Activated effector memory CD4-positive, alpha-beta T cell treated with Interleukin-2 at 50 U/mL for 16 hours (primary cell): ENCODE measurements around the gene GCAT.
A peak's percentile ranks its signal among the peaks of the same experiment; 100 is the strongest.

Source experiments
- DNase-seq: peaks from one replicate; pipeline ENCODE4 v3.0.0-alpha.2; 2020

GCAT gene

DNA sequence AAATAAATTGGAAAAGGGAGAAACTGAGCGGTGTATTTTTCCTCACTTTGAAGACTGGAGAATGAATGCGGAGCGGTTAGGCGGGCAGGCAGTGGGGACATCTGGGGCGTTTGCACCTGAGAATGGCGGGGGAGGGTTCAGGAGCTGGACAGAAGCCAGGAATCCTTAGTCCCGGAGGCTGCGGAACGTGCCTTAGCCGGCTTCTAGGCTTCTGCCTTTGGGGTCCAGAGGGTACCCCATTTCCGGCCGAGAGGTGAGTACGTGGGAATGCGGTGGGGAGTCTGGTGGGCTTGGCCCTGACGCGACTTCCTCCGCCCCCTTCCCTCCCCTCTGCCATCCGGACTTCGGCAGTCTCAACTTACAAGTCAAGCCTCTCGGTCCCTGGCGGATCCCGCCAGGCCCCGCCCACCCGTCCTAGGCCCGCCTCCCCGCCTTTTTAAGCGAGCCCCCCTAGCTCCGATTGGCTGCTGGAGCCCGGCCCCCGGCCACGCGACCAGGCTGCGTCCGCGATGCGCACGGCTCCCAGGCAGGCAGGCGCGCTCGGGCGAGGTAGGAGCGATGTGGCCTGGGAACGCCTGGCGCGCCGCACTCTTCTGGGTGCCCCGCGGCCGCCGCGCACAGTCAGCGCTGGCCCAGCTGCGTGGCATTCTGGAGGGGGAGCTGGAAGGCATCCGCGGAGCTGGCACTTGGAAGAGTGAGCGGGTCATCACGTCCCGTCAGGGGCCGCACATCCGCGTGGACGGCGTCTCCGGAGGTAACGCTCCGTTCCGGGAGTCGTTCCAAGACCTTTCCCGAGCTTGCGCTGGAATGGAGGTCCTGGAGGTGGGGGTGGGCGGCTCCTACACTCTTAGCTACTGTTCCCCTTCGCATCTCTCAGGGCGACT is at the start of gene GCAT:
TSS of gene GCAT (plus strand) at position 525 of the 884 bp plus-strand sequence. CDS start at position 559, 34 bp downstream.
- DNase-seq, result peak; percentile 78

DNA sequence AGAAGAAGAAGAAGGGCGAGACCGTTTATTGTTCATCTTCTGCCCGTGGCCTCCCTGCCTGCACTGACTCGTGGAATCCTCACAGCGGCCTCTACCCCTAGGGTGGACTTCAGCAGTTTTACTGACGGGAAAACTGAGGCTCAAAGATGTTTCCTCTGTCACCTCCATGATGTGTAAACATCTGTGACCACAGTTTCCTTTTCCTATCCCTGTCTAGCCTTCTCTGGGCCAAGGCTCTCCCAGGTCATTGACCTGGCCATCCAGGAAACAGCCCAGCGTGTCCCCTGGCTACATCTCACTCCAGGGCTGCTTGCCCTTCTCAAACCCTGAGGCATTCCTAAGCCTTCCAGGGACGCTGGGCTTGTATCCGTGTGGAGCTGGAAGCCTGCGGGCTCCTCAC is 49.0 kb upstream of the GCAT start:
- DNase-seq, result no peak

DNA sequence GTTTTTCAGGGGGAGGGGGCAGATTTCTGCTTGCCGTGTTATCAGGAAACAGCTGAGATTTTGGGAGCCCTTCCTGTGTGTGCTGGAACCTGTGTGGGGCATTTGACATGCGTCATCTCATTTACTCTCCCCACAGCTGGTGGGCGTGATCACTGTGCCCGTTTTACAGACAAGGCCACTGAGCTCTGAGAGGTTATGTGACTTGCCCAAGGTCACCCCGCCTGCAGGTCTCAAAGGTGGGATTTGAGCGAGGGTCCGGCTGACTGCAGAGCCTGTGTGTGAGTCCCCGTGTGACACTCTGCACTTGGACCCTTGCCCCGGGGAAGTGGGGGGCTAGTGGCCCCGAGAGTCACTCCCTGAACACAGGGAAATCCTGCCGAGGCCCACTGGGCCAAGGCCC is 48.5 kb upstream of the GCAT start:
- DNase-seq, result no peak

DNA sequence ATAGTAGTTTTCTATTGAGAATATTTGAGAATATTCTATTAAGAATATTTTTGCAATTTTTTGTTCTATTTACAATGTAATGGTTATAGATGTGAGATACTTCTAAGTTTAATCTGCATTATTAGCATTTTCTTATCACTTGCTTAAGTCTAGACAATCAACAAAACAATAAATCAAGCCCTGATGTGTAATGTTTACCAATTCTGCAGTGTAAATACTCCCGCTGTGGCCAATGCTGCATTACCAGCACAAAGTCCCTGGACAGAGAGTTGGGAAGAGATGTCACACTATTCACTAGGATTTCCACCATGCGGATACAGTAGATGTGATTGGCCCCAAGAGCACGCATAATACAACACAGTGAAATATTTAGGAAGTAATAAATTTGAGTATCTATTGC is 47.6 kb upstream of the GCAT start:
- no peak for DNase-seq

DNA sequence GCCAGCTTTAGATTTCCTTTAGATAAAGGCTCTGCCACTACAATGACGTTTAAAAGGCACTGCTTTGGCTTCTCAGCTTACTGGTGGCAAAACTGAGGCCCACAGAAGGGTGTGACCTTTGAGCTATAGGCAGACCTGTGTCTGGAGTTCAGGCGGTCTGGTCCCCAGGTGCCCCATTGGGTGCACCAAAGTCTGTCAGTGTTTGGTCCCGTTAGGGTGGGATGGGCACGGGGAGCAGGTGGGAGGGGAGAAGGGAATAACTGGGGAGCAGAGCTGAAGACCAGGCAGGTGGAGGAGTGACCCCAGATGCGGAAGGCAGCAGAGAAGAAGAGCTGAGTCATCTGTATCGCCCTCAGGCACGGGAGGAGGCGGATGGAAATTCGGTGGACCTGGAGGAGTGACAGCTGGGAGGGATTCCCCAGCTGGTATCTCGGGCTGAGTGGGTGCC is 45.3 kb upstream of the GCAT start:
- DNase-seq, result no peak

DNA sequence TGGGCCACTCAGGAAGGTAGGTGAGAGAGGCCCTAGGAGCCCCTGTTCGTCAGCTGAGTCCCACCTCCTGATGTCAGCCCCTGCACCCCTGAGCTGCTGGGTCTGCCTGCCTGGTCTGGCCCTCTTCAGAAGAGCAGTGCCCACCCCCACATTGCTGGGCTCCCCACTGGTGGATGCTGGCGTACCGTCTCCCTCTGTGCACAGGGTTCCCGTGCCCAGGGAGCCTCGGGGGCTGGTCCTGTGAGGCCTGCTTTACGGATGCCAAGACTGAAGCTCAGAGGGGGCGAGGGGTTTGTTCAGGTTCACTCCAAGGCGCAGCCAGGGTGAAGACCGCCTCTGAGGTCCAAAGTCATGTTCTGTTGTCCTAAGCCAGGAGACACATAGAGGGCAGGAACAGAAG is 44.7 kb upstream of the GCAT start:
- DNase-seq, result no peak

DNA sequence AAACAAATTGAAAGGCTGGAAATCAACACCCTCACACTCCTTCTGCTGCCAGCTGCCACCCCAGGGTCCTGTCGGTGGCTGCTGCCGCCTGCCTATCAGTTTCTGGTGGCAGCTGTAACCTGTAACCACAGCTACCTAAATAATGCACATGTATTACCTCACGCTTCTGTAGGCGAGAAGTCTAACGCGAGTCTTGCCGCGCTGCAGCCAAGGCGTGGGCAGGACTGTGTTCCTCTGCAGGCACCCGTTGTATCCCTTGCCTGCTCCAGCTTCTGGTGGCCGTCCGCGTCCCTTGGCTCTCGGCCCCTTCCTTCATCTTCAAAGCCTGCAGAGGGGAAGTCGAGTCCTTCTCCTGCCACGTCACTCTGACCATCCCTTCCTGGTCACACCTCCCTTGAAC is 44.1 kb upstream of the GCAT start:
- DNase-seq, result no peak

DNA sequence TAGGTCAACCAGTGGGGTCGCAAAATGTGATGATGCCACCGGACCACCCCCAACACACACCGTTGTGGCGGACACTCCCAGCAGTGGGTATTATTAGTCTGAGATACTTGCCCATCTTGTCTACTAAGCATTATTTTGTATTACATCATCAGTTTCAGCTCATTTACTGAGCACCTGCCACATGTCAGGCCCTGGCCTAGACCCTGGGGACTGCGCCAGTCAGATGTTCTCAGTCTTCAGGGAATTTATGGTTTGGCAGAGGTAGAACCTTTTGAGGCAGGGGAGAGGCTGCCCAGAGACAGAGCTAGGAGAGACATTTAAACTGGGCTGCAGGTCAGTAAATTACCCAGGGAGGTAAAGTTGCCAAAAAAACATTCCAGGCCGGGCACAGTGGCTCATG is 43.1 kb upstream of the GCAT start:
- DNase-seq, result no peak

DNA sequence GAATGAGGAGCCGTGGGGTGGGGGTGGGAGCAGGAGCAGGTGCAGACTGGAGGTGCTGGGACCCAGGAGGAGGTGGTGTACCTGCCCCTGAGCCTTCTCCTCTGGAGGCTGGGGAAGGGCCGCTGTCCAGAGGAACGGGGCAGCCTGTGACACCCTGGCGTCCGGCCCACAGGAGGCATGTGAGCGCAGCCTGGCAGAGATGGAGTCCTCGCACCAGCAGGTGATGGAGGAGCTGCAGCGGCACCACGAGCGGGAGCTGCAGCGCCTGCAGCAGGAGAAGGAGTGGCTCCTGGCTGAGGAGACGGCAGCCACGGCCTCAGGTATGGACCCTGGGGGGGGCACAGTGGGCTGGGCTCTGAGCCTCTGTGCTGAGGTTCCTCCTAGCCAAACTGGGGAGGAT is 42.2 kb upstream of the GCAT start:
- DNase-seq, result no peak

DNA sequence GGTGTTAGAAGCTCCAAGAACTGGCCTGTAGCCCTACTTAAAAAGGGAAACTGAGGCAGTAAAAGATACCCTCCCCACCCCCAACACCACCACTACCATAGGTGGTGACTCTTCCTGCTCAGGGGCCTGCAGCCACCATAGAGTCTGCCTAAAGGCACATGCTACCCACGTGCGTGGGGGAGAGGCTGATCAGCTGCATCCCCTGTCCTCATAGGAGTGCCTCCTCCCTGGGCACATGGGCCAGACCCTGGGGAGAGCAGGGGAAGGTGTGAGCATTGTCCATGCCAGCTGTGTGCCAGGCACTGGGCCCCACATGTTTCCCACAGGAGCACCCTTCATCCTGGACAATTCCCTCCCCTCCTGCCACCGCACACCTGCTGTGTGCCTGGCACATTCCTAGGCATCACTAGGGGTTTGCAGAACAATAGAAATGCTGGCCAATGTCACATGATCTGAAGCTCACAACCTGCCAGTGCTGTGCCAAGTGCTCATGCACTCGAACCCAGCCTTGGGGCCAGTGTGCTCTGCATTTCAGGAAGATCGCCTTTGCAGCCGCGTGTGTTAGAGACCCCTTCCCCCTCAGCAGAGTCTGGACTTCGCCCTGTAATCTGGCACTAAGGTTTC is 41.7 kb upstream of the GCAT start:
- DNase-seq, result no peak

DNA sequence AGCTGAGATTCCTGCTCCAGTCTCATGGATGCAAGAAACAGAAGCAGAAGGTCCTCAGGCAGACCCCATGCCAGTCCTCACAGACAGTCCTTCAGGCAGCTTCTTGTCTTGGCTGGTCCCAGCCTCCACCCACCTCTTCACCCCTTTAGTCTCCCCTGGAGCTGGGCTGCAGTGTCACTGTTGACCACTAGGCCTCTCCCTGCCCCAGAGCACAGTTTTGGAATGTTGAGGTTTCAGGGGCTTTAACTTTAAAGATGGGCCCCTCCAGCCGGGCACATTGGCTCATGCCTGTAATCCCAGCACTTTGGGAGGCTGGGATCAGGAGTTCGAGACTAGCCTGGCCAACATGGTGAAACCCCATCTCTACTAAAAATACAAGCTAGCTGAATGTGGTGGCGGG is 39.5 kb upstream of the GCAT start:
- DNase-seq, result no peak

DNA sequence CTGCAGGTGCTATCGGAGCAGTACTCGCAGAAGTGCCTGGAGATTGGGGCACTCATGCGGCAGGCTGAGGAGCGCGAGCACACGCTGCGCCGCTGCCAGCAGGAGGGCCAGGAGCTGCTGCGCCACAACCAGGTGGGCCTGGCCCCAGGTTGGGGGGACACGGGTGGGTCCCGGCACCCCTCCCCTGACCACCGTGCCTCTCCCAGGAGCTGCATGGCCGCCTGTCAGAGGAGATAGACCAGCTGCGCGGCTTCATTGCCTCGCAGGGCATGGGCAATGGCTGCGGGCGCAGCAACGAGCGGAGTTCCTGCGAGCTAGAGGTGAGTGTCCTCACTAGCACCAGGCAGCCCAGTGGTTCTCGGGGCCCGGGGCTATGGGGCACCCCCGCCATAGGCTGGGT is 38.7 kb upstream of the GCAT start:
- no peak for DNase-seq

DNA sequence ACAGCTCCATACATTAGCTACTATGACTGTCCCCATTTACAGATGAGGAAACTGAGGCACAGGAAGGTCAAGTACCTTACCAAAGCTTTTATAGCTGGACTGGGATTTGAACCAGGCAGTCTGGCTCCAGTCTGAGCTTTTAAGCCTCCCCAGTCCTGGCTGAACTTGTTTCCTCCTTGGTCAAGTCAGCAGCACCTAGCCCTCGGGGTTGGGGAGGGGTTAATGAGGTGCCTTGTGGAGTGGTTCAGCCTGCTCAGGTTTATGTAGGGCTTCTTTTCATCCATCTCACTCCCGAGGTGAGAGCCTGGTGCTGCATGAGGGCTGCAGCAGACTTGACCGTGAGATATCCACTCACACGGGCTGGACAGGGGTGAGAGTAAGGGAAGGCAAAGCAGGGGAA is 36.7 kb upstream of the GCAT start:
- DNase-seq, result no peak

DNA sequence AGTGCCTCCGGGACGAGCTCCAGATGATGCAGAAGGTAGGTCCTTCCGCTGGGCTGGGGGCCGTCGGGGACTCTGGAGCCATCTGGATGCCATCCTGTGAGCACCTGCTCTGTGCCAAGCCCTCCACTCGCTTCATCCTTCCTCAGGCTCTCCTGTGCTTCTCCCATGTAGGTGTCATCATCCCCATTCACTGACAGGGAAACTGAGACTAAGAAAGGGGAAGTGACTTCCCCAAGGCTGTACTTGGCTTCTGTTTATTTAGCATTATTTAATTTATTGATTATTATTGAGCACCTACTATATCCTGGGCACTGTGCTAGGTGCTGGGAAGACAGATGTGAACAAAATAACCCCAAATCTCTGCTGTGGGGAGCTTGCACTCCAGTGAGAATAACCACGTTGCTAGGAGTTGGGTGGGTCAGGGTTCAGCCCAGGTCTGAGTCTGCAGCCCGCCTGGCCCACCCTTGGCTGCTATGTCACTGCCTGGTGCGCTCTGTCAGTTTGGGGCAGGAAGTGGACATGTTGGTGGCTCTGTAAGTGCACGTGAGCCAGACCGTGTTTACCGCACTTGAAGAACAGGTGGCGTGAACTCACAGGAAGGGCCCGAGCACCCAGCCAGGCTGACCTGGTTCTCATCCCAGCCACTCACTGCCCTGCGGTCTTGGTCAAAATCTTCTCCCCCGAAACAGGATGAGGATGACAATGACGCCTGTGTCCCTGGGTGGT is 35.9 kb upstream of the GCAT start:
- no peak for DNase-seq

DNA sequence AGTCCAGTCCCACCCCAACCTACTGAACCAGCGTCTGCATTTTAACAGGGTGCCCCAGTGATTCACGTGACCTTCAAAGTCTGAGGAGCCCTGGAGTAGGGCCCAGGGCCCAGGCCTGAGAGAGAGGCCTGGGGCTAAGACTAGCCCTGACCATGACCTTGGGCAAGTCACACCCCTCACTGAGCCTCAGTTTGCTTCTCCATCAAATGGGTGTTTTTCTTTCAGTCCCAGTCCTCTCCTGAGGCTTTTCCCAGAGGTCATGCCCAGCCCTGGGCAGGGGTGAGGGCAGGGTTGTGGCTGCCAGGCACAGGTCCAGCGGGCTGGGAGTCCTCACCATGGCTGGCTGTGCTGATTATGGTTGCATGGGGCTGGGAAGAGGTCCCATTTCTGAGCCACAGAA is 33.0 kb upstream of the GCAT start:
- no peak for DNase-seq

DNA sequence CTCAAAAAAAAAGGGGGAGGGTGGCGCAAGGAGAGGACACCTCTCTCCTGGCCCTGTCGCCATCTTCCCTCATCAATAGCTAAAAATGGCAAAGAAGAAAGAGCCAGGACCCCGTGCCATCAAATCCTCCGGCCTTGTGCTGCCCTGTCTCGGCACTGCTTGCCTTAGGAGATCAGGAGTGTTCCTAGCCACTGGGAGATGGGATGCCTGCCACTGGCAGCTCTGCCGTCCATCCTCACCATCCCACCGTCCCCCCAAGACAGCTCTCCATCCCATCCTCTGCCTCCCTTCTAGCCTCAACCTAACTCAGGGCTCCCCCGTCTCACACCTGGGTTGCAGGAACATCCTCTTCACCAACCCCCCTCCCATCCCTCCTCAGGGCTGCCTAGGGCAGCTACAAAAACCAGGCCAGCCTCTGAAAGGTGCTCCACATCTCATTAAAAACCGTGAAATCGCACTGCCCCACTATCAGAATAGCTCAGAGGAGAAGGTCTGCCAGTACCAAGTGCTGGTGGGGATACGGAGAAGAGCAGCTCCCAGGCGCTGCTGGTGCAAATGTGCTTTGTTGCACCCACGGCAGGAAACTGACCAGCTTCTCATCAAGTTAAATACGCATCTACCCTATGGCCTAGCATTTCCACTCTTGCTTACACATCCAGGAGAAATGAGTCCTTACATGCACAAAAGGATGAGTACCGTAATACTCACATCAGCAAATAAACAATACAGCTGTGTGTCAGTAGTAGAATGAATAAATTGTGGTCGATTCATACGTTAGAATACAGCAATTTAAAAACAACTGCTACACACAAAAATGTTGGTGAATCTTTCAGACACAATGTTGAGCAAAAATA is 31.7 kb upstream of the GCAT start:
- DNase-seq, result no peak

DNA sequence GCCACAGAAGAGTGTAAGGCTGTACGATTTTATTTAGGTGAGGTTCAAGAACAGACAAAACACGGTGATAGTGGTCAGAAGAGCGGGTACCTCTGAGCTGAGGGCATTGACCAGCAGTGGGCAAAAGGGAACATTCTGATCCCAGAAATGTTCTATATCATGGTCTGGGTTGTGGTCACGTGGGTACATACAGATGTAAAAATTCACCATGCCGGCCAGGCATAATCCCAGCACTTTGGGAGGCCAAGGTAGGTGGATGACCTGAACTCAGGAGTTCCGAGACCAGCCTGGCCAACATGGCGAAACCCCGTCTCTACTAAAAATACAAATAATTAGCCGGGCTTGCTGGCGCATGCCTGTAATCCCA is 31.1 kb upstream of the GCAT start:
- no peak for DNase-seq

DNA sequence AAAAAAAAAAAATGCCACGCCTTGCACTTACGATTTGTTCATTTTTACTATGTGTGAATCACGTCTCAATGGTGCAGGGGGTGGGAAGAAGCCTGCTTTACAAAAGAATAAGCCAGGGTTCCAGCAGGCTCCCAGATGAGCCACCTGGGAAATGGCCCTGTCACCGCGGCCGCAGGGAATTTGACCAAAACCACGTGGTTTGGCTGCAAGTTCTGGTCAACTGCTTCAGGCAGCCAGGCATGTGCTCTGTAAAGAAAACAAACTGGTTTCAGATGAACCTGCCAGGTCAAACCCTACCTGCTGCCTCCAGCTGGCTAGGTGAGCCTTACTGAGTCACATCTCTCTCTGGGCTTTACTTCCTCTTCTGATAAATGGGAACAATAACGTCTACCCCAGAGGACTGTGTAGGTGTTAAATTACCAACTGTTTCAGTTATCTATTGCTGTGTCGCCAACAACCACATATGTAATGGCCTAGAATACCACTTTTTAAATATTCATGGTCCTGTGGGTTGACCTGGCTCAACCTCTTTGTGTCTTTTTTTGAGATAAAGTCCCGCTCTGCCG is 30.5 kb upstream of the GCAT start:
- DNase-seq, result no peak

DNA sequence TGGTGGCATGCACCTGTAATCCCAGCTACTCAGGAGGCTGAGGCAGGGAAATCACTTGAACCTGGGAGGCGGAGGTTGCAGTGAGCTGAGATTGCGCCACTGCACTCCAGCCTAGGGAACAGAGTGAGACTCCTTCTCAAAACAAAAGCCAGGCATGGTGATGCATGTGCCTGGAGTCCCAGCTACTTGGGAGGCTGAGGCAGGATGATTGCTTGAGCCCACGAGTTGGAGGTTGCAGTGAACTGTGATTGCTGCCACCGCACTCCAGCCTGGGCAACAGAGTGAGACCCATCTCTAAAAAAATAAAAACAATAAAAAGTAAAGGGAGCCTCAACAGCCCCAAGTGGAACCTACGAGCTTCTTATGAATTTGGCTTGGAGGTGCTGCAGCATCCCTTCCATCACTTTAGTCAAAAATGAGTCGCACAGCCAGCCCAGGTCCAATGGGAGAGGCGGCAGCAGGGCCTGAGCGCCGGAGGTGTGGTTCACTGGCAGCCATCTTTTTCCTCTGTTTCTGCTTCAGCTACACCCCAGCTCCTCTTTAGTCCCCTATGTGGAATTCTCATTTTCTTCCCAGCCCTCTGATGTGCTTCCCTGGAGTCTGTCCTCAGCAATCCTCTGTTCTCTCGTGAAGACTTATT is 29.2 kb upstream of the GCAT start:
- no peak for DNase-seq

DNA sequence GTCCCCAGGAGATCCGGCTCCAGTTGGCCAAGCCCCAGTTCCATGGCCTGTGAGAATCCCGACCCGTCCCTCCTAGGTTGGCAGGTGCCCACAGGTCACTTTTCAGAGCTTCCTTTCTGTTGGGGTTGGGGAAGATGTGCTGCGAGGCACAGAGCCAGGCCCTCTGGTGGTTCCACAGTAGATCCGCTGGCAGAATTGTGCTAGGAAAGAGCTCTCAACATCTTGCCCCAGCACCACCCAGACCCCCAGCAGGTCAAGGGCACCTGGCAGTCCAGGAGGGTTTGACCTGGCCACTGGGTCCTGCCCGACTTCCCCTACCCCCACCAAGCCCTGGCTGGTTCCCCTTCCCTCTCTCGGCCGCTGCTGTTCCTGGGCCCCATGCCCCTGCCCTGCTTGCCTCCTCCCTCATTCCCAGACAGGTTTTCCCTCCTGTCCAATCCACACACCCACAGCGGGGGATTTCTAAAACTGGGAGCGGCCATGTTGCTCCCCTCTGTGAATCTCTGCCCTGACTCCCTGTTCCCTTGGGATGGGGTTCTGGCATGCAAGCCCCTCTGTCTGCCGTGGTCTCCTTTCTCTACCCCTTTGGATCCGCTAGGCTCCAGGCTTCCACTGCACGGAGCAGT is 26.2 kb upstream of the GCAT start:
- DNase-seq, result no peak

DNA sequence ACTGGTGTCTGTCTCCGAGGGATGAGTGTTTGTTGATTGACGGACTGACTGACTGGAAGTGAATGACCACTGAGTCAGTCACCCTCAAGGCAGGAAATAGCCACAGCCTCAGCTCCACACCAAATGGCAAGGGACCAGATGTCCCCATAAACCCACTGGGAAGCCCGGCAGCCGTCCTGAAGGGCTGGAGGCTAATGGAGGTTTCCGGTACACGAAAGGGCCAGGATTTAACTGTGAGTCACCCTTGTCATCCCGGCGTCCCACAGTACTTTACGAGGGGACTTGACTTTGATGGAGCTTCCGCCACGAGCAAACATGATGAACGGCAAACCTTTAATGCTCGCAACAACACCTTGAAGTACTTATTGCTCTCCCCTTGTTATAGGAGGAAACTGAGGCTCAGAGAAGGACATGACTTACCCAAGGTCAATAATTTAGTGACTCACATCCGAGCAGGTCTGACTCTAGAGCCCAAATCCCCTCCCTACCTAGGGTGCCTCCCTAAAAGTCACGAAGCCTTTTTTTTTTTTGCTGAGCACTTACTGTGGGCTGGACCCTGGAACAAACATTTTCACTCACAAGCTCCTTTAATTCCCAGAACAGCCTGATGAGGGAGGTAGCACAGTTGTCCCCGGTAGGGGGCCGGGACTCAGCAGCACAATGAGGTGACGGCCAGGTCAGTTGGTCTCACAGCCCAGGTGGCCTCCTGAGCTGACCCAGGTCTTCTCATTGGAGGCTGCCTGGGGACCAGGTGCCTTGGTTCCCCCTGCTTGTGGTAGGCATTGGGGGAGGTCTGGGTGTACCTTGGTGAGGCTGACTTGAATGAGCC is 25.2 kb upstream of the GCAT start:
- DNase-seq, result no peak
